B cell (primary cell): ENCODE data around the gene DHRS12. TPM values are rescaled to one million over a fixed set of nuclear protein-coding genes. Genes with fewer than 3 reads are reported as not detected.

Experiments used
- ATAC-seq: fragments of 200-7000 bp; cut with Tn5 transposase; one replicate; pipeline ENCODE4 v1.10.0; 2021; ENCODE audit warnings: low read depth, mild to moderate bottlenecking, moderate number of reproducible peaks, moderate library complexity
- CTCF ChIA-PET: fragments of 350-600 bp; sonication (Branson Sonifier 250); formaldehyde crosslinking; loops from one replicate; lab custom pipeline; 2021; ENCODE audit warnings: antibody characterized with exemption, inconsistent platforms; lab: Charles Lee
- POLR2A ChIA-PET: fragments of 350-600 bp; sonication (Branson Sonifier 250); formaldehyde crosslinking; loops from one replicate; lab custom pipeline; 2021; ENCODE audit warnings: antibody characterized with exemption; lab: Charles Lee
- DNase-seq: peaks from one replicate; pipeline ENCODE4 v3.0.0; 2013
- H2AFZ ChIP-seq: 2 replicates; pipeline ENCODE4 v1.6.1; 2012; ENCODE audit warnings: mild to moderate bottlenecking, low read depth, low read length; ENCODE audit not compliant: insufficient read depth, poor library complexity, severe bottlenecking
- H3K27ac ChIP-seq, 2 donors: 1 replicate in 1 of 2; 2 replicates in 1 of 2; pipeline ENCODE4 v1.5.1; 2012 to 2013; ENCODE audit warnings: low read length in 2 of 2, mild to moderate bottlenecking in 2 of 2, moderate library complexity in 1 of 2
- H3K27me3 ChIP-seq, 4 experiments: fragments of 200-600 bp in 1 of 4; sonication (generic) in 1 of 4; replicated peaks in 1 of 4; 1 replicate in 2 of 4; 2 replicates in 2 of 4; pipeline versions ENCODE4 v1.6.1 to v1.7.0; 2013 to 2016; ENCODE audit warnings: low read length in 3 of 4, mild to moderate bottlenecking in 2 of 4, mixed read lengths in 1 of 4, moderate library complexity in 1 of 4; ENCODE audit not compliant: insufficient read depth in 4 of 4, control insufficient read depth in 3 of 4; ENCODE audit errors: control extremely low read depth in 1 of 4
- H3K36me3 ChIP-seq, 2 experiments: replicated peaks in 1 of 2; 1 replicate in 1 of 2; 2 replicates in 1 of 2; pipeline versions ENCODE4 v1.6.1 to v1.7.1; 2013; ENCODE audit warnings: low read length in 1 of 2; ENCODE audit not compliant: insufficient read depth in 2 of 2, control insufficient read depth in 1 of 2; ENCODE audit errors: control extremely low read depth in 1 of 2, extremely low read depth in 1 of 2
- H3K4me1 ChIP-seq, 2 donors: fragments of 200-600 bp in 1 of 2; sonication (generic) in 1 of 2; 1 replicate in 1 of 2; 2 replicates in 1 of 2; pipeline versions ENCODE4 v1.5.1 to v1.6.1; 2013 to 2017; ENCODE audit warnings: low read length in 2 of 2; ENCODE audit not compliant: control insufficient read depth in 2 of 2, insufficient read depth in 2 of 2
- H3K4me2 ChIP-seq: replicated peaks from 2 replicates; pipeline ENCODE3; 2012; ENCODE audit warnings: mild to moderate bottlenecking, low read depth, low read length; ENCODE audit not compliant: poor library complexity, severe bottlenecking
- H3K4me3 ChIP-seq, 5 experiments: fragments of 200-600 bp in 1 of 5; sonication (generic) in 1 of 5; 1 replicate in 3 of 5; 2 replicates in 2 of 5; pipeline versions ENCODE4 v1.5.1 to v1.7.0; 2011 to 2016; ENCODE audit warnings: low read length in 4 of 5, mild to moderate bottlenecking in 4 of 5, low read depth in 2 of 5, control low read depth in 1 of 5, moderate library complexity in 1 of 5; ENCODE audit not compliant: insufficient read depth in 1 of 5; ENCODE audit errors: control extremely low read depth in 1 of 5, extremely low read depth in 1 of 5
- H3K79me2 ChIP-seq: fragments of 200-600 bp; sonication (generic); one replicate; pipeline ENCODE4 v1.6.0; 2016; ENCODE audit warnings: low read length; ENCODE audit not compliant: control insufficient read depth, insufficient read depth
- H3K9ac ChIP-seq: fragments of 200-600 bp; sonication (generic); 2 replicates; pipeline ENCODE4 v1.6.1; 2017; ENCODE audit warnings: mild to moderate bottlenecking, low read length, moderate library complexity
- H3K9me3 ChIP-seq, 3 donors: one replicate each; pipeline versions ENCODE4 v1.6.1 to v1.7.1; 2013; ENCODE audit warnings: low read length in 2 of 3; ENCODE audit not compliant: control insufficient read depth in 2 of 3, insufficient read depth in 1 of 3; ENCODE audit errors: control extremely low read depth in 1 of 3
- H4K20me1 ChIP-seq: 2 replicates; pipeline ENCODE4 v1.6.0; 2012; ENCODE audit warnings: mild to moderate bottlenecking, low read length; ENCODE audit not compliant: insufficient read depth, control insufficient read depth, poor library complexity, severe bottlenecking
- H3K27ac Mint-ChIP-seq: one replicate; pipeline ENCODE4 v1.8.0; 2021; ENCODE audit warnings: mixed read lengths
- H3K27me3 Mint-ChIP-seq: one replicate; pipeline ENCODE4 v1.8.0; 2021; ENCODE audit warnings: mixed read lengths
- H3K4me1 Mint-ChIP-seq: one replicate; pipeline ENCODE4 v1.8.0; 2021; ENCODE audit warnings: mixed read lengths
- H3K4me3 Mint-ChIP-seq: one replicate; pipeline ENCODE4 v1.8.0; 2021; ENCODE audit warnings: mixed read lengths
- H3K9me3 Mint-ChIP-seq: one replicate; pipeline ENCODE4 v1.8.0; 2022; ENCODE audit warnings: mixed read lengths; ENCODE audit not compliant: insufficient read depth
- CTCF ChIP-seq: fragments of 200-600 bp; IDR thresholded peaks from one replicate; pipeline ENCODE4 v1.8.0; 2022; ENCODE audit warnings: antibody characterized with exemption, mild to moderate bottlenecking
- EZH2 ChIP-seq: IDR thresholded peaks from 2 replicates; pipeline ENCODE4 v1.6.1; 2012; ENCODE audit warnings: borderline replicate concordance, low read depth, mild to moderate bottlenecking, moderate library complexity, low read length; ENCODE audit not compliant: insufficient read depth, poor library complexity, severe bottlenecking
- WGBS: methylation state at CpG from one replicate; pipeline ENCODE4 v1.1.5; 2013; ENCODE audit warnings: missing lambda C conversion rate; ENCODE audit not compliant: insufficient coverage; 5-methylcytosine and 5-hydroxymethylcytosine counted together
- intact Hi-C: fragments of 100-400 bp; cut with micrococcal nuclease; formaldehyde crosslinking; loops from one replicate; pipeline ENCODE4 v1.10.0; 2022
- polyA plus RNA-seq: library from polyadenylated mRNA; depleted of rRNA; stranded (reverse); fragments of >200 nt; gene quantifications from 2 replicates; pipeline ENCODE4 v1.2.3, GENCODE V29; 2012
- total RNA-seq, 2 donors: library from RNA; stranded (reverse); fragments of 120-200 nt in 1 of 2; gene quantifications; 1 replicate in 1 of 2; 2 replicates in 1 of 2; pipeline versions ENCODE4 v1.2.3 to v1.2.4, GENCODE V29; 2013 to 2022

Gene DHRS12
- total and polyA plus RNA-seq, 2 donors (not counting 1 experiment from before 2014, with no cell fraction given) = 12.0 to 23.2 TPM

GRCh38 chr13:51731759-51732158, 72.2 kb downstream of the DHRS12 start:
- H3K4me3 Mint-ChIP-seq = no peak overlapping the region
- ATAC-seq (no peak), DNase-seq (no peak)
- no peaks in the 10 kb centered on the region for H3K4me1 ChIP-seq
- H3K4me3 ChIP-seq = no peak overlapping the region
- H3K9ac ChIP-seq = no peak overlapping the region
- peaks cover 3% of the 10 kb centered on the region for H3K4me1 Mint-ChIP-seq
- no peaks in the 10 kb centered on the region for H4K20me1 ChIP-seq
- ChIA-PET POLR2A (no interaction called here), CTCF (interaction anchor here (1.0 to 1.4 kb wide), 3 partner anchors 63 to 445 kb away, joined by 3 to 4 read pairs (median 3); no protein-coding TSS in a partner anchor)
- no peak overlapping the region for H2AFZ ChIP-seq
- WGBS = 100% methylated on average over 2 of the region's 4 CpGs
- H3K27me3 Mint-ChIP-seq = no peaks in the 10 kb centered on the region
- no peak overlapping the region for H3K27ac ChIP-seq
- H3K27me3 ChIP-seq = no peaks in the 10 kb centered on the region
- TF ChIP-seq CTCF (no peak), EZH2 (no peak)
- H3K9me3 Mint-ChIP-seq = no peaks in the 10 kb centered on the region
- no peaks in the 10 kb centered on the region for H3K79me2 ChIP-seq
- H3K9me3 ChIP-seq = no peaks in the 10 kb centered on the region
- H3K4me2 ChIP-seq = no peak overlapping the region
- H3K27ac Mint-ChIP-seq = no peak overlapping the region
- peaks cover 8 to 26% of the 10 kb centered on the region in 2 experiments for H3K36me3 ChIP-seq
- intact Hi-C loops = no loop called here

- Histone ChIP-seq H3K4me3 (no peak overlapping the region), H3K4me2 (no peak overlapping the region), H2AFZ (no peak overlapping the region), H3K36me3 (peaks cover 12 to 26% of the 10 kb centered on the region in 2 experiments), H3K79me2 (no peaks in the 10 kb centered on the region), H3K9ac (no peak overlapping the region), H3K4me1 (no peaks in the 10 kb centered on the region), H4K20me1 (no peaks in the 10 kb centered on the region), H3K27ac (no peak overlapping the region), H3K27me3 (no peaks in the 10 kb centered on the region), H3K9me3 (no peaks in the 10 kb centered on the region)
- intact Hi-C loops = no loop called here
- Mint-ChIP-seq H3K4me3 (no peak overlapping the region), H3K27ac (peak overlapping the region; percentile 26), H3K4me1 (peaks cover 3% of the 10 kb centered on the region), H3K9me3 (no peaks in the 10 kb centered on the region), H3K27me3 (no peaks in the 10 kb centered on the region)
- TF ChIP-seq EZH2 = no peak
- TF ChIP-seq CTCF = no peak
- no peak for DNase-seq
- POLR2A ChIA-PET = no interaction called here
- CTCF ChIA-PET = interaction anchor here (1.2 to 1.4 kb wide), 2 partner anchors 64 to 286 kb away, joined by 3 to 4 read pairs; no protein-coding TSS in a partner anchor
- no CpG with 5 or more reads among the region's 1 CpG for WGBS
- no peak for ATAC-seq
Observed at GRCh38 chr13:51730927-51731326, 73.0 kb downstream of the DHRS12 start.
